Measurements from ENCODE around the gene ZNF132.
"Not testable (repeated sequence)": the region's sequence is repeated elsewhere in the genome, so short reads cannot be mapped to it uniquely, and the experiment has no call there.

GRCh38 chr19:58442986-58443385, 3.0 kb upstream of the ZNF132 start:
- TF ChIP-seq CTCF (conservative IDR thresholded peaks at IDR 0.05 in 1 of 2, IDR thresholded peaks at IDR 0.05 in 1 of 2; ENCODE audit: extremely low read depth in 1 of 2, insufficient read depth in 1 of 2, low read depth in 1 of 2, low read length in 2 of 2); EZH2 (IDR thresholded peaks at IDR 0.05; ENCODE audit: borderline replicate concordance, low read length): not testable (repeated sequence)

Measured in mammary epithelial cell (primary cell).